Peyer's patch (tissue), 4 donors: Measurements from ENCODE around the gene ZNF547. TPM values are rescaled to one million over a fixed set of nuclear protein-coding genes. Genes with fewer than 3 reads are reported as not detected.

Source experiments
- DNase-seq, 3 donors: peaks; one replicate each; pipeline ENCODE4 v3.0.0-alpha.2; 2017 to 2019
- H3K27ac ChIP-seq, 4 donors: fragments of 200-600 bp; sonication (generic); one replicate each; pipeline ENCODE4 v1.5.1; 2016 to 2019
- H3K27me3 ChIP-seq, 2 donors: fragments of 200-600 bp; sonication (generic); one replicate each; pipeline ENCODE4 v1.5.1; 2019
- H3K36me3 ChIP-seq, 3 donors: fragments of 200-600 bp; sonication (generic); one replicate each; pipeline ENCODE4 v1.5.1; 2016 to 2019
- H3K4me1 ChIP-seq, 4 donors: fragments of 200-600 bp; sonication (generic); one replicate each; pipeline ENCODE4 v1.5.1; 2016 to 2019
- H3K4me3 ChIP-seq, 4 donors: fragments of 200-600 bp; sonication (generic); 1 replicate in 3 of 4; 2 replicates in 1 of 4; pipeline ENCODE4 v1.5.1; 2016 to 2019; ENCODE audit warnings: mild to moderate bottlenecking in 1 of 4
- H3K9me3 ChIP-seq, 4 donors: fragments of 200-600 bp; sonication (generic); one replicate each; pipeline ENCODE4 v1.5.1; 2016 to 2019; ENCODE audit warnings: mild to moderate bottlenecking in 1 of 4
- CTCF ChIP-seq, 6 experiments: fragments of 450-650 bp in 4 of 6; fragments of 200-600 bp in 2 of 6; sonication (generic) in 1 of 6; IDR thresholded peaks; one replicate each; pipeline ENCODE4 v1.5.1; 2017 to 2019; ENCODE audit warnings: antibody characterized with exemption in 6 of 6, mild to moderate bottlenecking in 3 of 6, moderate library complexity in 1 of 6
- POLR2A ChIP-seq, 2 donors: fragments of 450-650 bp; IDR thresholded peaks; one replicate each; pipeline ENCODE4 v1.5.1; 2017; ENCODE audit warnings: antibody characterized with exemption in 2 of 2, mild to moderate bottlenecking in 2 of 2, moderate library complexity in 2 of 2
- total RNA-seq, 4 donors: library from RNA; depleted of rRNA; stranded (reverse); fragments of >200 nt; gene quantifications; one replicate each; pipeline ENCODE4 v1.1.0, GENCODE V29; 2016

ZNF547 gene
- total RNA-seq: 1 to 10 TPM in 3 of 4 donors, under 1 TPM in 1; 0.53 to 6.6 (median 3.6) TPM

DNA sequence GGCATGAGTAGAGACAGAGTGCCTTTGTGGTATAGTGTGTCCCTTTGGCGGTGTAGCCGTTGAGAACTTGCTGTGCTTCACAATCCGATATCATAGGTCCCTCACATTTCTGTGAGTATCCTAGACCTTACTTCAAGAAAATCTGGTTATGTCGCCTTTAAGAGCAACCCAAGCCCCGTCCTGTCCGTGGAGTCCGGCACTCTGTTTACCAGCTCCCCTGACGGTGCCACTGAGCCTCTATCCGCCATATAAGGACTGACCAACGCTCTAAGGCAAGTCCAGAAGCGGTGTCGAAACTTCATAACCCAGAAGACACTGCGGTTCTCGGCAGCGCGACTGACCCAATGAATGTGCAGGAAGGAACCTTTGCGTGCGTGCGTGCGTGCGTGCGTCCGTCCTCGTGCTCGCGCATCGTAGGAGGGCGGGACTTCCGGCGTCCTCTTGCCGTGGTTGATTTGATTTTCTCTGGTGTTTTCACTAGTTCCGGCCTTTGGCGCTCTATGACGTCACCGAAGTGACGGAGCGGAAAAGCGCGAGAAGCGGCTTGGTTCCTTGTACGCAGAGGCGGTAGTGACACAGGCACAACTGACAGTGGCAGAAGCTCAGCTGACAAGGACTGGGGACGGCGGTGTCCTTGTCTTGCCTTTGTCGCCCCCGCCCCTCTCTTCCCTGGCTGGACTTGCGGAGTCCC is at the start of gene ZNF547, which contains the start of gene TRAPPC2B:
ZNF547 (plus strand) TSS at position 555 of the 691 bp plus-strand sequence. CDS start 5,005 bp downstream, outside the sequence.
TRAPPC2B (plus strand) TSS at position 555 of the 691 bp plus-strand sequence. CDS start 1,283 bp downstream, outside the sequence.
- Histone ChIP-seq H3K4me3 (peak within 1 kb of the TSS; percentile 75 to 92 (median 82)), H3K36me3 (peaks cover 0 to 3% (median 0%) of the 10 kb centered on the region in 3 donors), H3K9me3 (peaks cover 0 to 23% (median 2%) of the 10 kb centered on the region in 4 donors), H3K27ac (peak within 1 kb of the TSS; percentile 82 to 96 (median 92)), H3K27me3 (no peaks in the 10 kb centered on the region), H3K4me1 (peaks cover 0 to 10% (median 0%) of the 10 kb centered on the region in 4 donors)
- DNase-seq: peak; percentile 99 to 100 (median 99)
- TF ChIP-seq POLR2A (IDR thresholded peaks at IDR 0.05): peak in 1 of 2 donors; percentile 43
- no peak for TF ChIP-seq CTCF (IDR thresholded peaks at IDR 0.05)

- Histone ChIP-seq H3K9me3 (no peaks in the 10 kb centered on the region), H3K36me3 (no peaks in the 10 kb centered on the region), H3K27ac (no peak overlapping the region), H3K27me3 (no peaks in the 10 kb centered on the region), H3K4me3 (no peak overlapping the region), H3K4me1 (no peaks in the 10 kb centered on the region)
- DNase-seq: no peak
- TF ChIP-seq POLR2A (IDR thresholded peaks at IDR 0.05) (no peak), CTCF (IDR thresholded peaks at IDR 0.05) (no peak)
Measured at GRCh38 chr19:57314146-57314545, 49.2 kb upstream of the ZNF547 start.

- H3K4me1 ChIP-seq: peaks cover 3 to 17% (median 8%) of the 10 kb centered on the region in 4 donors
- DNase-seq: no peak
- peaks cover 0 to under 1% (median 0%) of the 10 kb centered on the region in 4 donors for H3K9me3 ChIP-seq
- H3K27me3 ChIP-seq: no peaks in the 10 kb centered on the region
- no peak for TF ChIP-seq POLR2A (IDR thresholded peaks at IDR 0.05)
- no peak for TF ChIP-seq CTCF (IDR thresholded peaks at IDR 0.05)
- no peak overlapping the region for H3K4me3 ChIP-seq
- no peaks in the 10 kb centered on the region for H3K36me3 ChIP-seq
- no peak overlapping the region for H3K27ac ChIP-seq
Measured at GRCh38 chr19:57317503-57317902, 45.8 kb upstream of the ZNF547 start.

DNA sequence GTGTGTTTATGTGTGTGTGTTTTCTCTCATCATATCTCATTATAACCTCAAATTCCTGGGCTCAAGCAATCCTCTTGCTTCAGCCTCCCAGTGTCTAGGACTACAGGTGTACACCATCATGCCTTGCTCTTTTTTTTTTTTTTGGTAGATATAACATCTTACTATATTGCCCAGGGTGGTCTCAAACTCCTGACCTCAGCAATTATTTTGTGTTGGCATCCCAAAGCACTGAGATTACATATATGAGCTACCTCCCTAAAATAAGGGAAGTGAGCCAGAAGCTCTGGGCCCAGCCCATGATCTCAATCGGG is 43.5 kb upstream of the ZNF547 start:
- peak overlapping the region; percentile 66 to 79 (median 74) for H3K4me3 ChIP-seq
- no peak for DNase-seq

More for the DNA sequence above, 43.5 kb upstream of the ZNF547 start:
- Histone ChIP-seq H3K27me3 (no peaks in the 10 kb centered on the region), H3K36me3 (peaks cover 0 to 21% (median 5%) of the 10 kb centered on the region in 3 donors), H3K4me1 (peaks cover 3 to 17% (median 8%) of the 10 kb centered on the region in 4 donors), H3K27ac (peak overlapping the region; percentile 77 to 83 (median 80)), H3K9me3 (peaks cover 0 to 3% (median 0%) of the 10 kb centered on the region in 4 donors)
- TF ChIP-seq POLR2A (IDR thresholded peaks at IDR 0.05): no peak
- TF ChIP-seq CTCF (IDR thresholded peaks at IDR 0.05): no peak
